IMR-90 (cell line): ENCODE data around the gene SELENOM.

Experiments used
- MAZ ChIP-seq: IDR thresholded peaks from 2 replicates; pipeline ENCODE4 v1.6.1; 2012; ENCODE audit warnings: low read depth, mild to moderate bottlenecking, low read length, improper control_type of control experiment, moderate library complexity, borderline replicate concordance
- NFE2L2 ChIP-seq: fragments of 150-350 bp; IDR thresholded peaks from 2 replicates; pipeline ENCODE4 v1.6.1; 2016; ENCODE audit warnings: low read depth, mild to moderate bottlenecking, low read length
- POLR2A ChIP-seq: IDR thresholded peaks from 2 replicates; pipeline ENCODE4 v1.6.1; 2012; ENCODE audit warnings: mild to moderate bottlenecking, low read depth, low read length
- RAD21 ChIP-seq: IDR thresholded peaks from 2 replicates; pipeline ENCODE4 v1.6.1; 2012; ENCODE audit warnings: low read length, improper control_type of control experiment
- RFX5 ChIP-seq: IDR thresholded peaks from 2 replicates; pipeline ENCODE4 v1.8.0; 2012; ENCODE audit warnings: low read depth, mild to moderate bottlenecking, low read length, moderate library complexity
- SMC3 ChIP-seq: fragments of 150-350 bp; IDR thresholded peaks from 2 replicates; pipeline ENCODE4 v1.6.1; 2016; ENCODE audit warnings: low read depth, mild to moderate bottlenecking, antibody characterized with exemption, low read length, moderate library complexity
- TF ChIP-seq, protein P1 (sequence below): conservative IDR thresholded peaks from 2 replicates; pipeline ENCODE4 v1.5.1; 2012; ENCODE audit warnings: mild to moderate bottlenecking, low read depth, low read length, improper control_type of control experiment
- TF ChIP-seq, protein P2 (sequence below): fragments of 150-350 bp; IDR thresholded peaks from 2 replicates; pipeline ENCODE4 v1.6.1; 2017; ENCODE audit warnings: mild to moderate bottlenecking, antibody characterized with exemption, low read length, low read depth
- TF ChIP-seq, protein P3 (sequence below): fragments of 150-350 bp; IDR thresholded peaks from 2 replicates; pipeline ENCODE4 v1.6.1; 2016; ENCODE audit warnings: low read depth, mild to moderate bottlenecking, low read length, moderate library complexity, borderline replicate concordance

DNA sequence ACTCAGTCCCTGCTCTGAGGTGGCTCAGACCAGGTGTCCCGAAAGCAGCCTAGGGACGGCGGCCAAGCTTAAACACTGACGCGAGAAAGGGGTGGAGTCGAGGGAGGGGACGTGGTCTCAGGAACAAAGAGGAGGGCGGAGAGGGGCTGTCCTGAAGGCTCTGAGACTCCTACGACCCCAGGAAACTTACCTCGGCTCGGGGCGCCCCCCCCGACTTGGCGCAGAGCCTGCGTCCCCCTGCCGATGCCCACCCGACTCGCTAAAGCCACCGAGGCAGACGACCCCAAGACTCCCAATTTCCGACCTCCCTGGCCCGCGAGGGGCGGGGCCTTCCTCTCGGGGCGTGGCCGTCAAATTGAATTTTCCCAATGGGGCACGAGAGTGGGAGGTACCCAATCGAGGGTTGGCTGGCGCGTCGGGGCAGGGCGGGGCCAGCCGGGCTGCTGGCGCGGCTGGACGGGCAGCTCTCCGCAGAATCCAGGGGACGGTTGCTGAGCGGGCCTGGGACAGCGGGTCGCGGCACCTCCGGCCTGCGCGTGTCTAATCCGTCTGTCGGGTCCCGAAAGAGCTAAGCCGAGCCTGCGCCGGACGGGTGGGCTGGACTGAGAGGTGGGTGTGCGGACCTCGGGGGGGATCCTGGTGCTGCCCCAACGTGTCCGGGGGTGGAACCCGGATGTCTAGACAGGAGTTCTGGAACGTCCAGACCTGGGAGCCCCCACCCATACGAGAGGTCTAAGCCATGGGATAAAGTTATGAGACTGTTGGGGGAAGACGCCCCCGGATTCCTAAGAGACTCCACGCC lies 26.3 kb downstream of the SELENOM start, which contains the start of gene SMTN:
- TF ChIP-seq POLR2A, result peak; percentile 97
- TF ChIP-seq, protein P1, sequence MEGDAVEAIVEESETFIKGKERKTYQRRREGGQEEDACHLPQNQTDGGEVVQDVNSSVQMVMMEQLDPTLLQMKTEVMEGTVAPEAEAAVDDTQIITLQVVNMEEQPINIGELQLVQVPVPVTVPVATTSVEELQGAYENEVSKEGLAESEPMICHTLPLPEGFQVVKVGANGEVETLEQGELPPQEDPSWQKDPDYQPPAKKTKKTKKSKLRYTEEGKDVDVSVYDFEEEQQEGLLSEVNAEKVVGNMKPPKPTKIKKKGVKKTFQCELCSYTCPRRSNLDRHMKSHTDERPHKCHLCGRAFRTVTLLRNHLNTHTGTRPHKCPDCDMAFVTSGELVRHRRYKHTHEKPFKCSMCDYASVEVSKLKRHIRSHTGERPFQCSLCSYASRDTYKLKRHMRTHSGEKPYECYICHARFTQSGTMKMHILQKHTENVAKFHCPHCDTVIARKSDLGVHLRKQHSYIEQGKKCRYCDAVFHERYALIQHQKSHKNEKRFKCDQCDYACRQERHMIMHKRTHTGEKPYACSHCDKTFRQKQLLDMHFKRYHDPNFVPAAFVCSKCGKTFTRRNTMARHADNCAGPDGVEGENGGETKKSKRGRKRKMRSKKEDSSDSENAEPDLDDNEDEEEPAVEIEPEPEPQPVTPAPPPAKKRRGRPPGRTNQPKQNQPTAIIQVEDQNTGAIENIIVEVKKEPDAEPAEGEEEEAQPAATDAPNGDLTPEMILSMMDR, result no peak
- peak; percentile 68; the same call in 1 of the 2 replicates for TF ChIP-seq MAZ
- TF ChIP-seq RAD21, result no peak
- TF ChIP-seq, protein P2, sequence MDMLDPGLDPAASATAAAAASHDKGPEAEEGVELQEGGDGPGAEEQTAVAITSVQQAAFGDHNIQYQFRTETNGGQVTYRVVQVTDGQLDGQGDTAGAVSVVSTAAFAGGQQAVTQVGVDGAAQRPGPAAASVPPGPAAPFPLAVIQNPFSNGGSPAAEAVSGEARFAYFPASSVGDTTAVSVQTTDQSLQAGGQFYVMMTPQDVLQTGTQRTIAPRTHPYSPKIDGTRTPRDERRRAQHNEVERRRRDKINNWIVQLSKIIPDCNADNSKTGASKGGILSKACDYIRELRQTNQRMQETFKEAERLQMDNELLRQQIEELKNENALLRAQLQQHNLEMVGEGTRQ, result 0 out of 2 replicates have a peak, but pooled peaks have one; percentile 14
- TF ChIP-seq SMC3, result no peak
- TF ChIP-seq RFX5, result no peak
- no peak for TF ChIP-seq NFE2L2
- TF ChIP-seq, protein P3, sequence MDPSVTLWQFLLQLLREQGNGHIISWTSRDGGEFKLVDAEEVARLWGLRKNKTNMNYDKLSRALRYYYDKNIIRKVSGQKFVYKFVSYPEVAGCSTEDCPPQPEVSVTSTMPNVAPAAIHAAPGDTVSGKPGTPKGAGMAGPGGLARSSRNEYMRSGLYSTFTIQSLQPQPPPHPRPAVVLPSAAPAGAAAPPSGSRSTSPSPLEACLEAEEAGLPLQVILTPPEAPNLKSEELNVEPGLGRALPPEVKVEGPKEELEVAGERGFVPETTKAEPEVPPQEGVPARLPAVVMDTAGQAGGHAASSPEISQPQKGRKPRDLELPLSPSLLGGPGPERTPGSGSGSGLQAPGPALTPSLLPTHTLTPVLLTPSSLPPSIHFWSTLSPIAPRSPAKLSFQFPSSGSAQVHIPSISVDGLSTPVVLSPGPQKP, result no peak
